NCI-H1092 (cell line): ENCODE results near the gene STRN3.
"Not testable (repeated sequence)": the region's sequence is repeated elsewhere in the genome, so short reads cannot be mapped to it uniquely, and the experiment has no call there.

Experiments
- DNase-seq: peaks from one replicate; lab custom pipeline; 2025; lab: John Stamatoyannopoulos, UW

STRN3 gene

GRCh38 chr14:30906752-30907658 is 119.2 kb downstream of the STRN3 start:
- no peak for DNase-seq

GRCh38 chr14:30903285-30904124 is 122.7 kb downstream of the STRN3 start:
- no peak for DNase-seq

GRCh38 chr14:30897121-30897520 is 129.1 kb downstream of the STRN3 start:
- not testable (repeated sequence) for DNase-seq

GRCh38 chr14:30896435-30896834 is 129.7 kb downstream of the STRN3 start:
- no peak for DNase-seq

- DNase-seq: no peak
Measured at GRCh38 chr14:30894923-30895515, 131.2 kb downstream of the STRN3 start.

GRCh38 chr14:30893819-30894218 is 132.4 kb downstream of the STRN3 start:
- no peak for DNase-seq

GRCh38 chr14:30889244-30889594 is 137.0 kb downstream of the STRN3 start:
- no peak for DNase-seq

GRCh38 chr14:30888480-30889243 is 137.5 kb downstream of the STRN3 start:
- DNase-seq: no peak

- no peak for DNase-seq
Measured at GRCh38 chr14:30885840-30886740, 140.1 kb downstream of the STRN3 start.

GRCh38 chr14:30884901-30885300 is 141.3 kb downstream of the STRN3 start:
- no peak for DNase-seq

GRCh38 chr14:30883508-30884294 is 142.5 kb downstream of the STRN3 start:
- DNase-seq: no peak

GRCh38 chr14:30882431-30882830 is 143.7 kb downstream of the STRN3 start:
- DNase-seq: no peak

GRCh38 chr14:30876692-30877091 is 149.5 kb downstream of the STRN3 start:
- DNase-seq: no peak

- DNase-seq: no peak
Measured at GRCh38 chr14:30875788-30876053, 150.5 kb downstream of the STRN3 start.

GRCh38 chr14:30874999-30875787 is 151.0 kb downstream of the STRN3 start:
- DNase-seq: peak; percentile 66

GRCh38 chr14:30874120-30874998 is 151.8 kb downstream of the STRN3 start, which contains the start of gene COCH:
Gene COCH, plus strand, starts transcription at chr14:30874559. Its CDS starts 380 bp downstream, at chr14:30874939.
- peak; percentile 78 for DNase-seq

- no peak for DNase-seq
Measured at GRCh38 chr14:30873308-30874119, 152.7 kb downstream of the STRN3 start.
